Measurements from ENCODE around the gene STRA8.

The STRA8 gene

GRCh38 chr7:135248546-135248945, 14.9 kb downstream of the STRA8 start:
- no peak overlapping the region for H3K27ac ChIP-seq (ENCODE audit: low read length)
- no peak overlapping the region for H3K4me3 ChIP-seq (ENCODE audit: low read length)
- H4K20me1 ChIP-seq (ENCODE audit: insufficient read depth, low read length) = no peaks in the 10 kb centered on the region
- TF ChIP-seq CTCF (IDR thresholded peaks at IDR 0.05; ENCODE audit: low read length) (no peak), EZH2 (optimal IDR thresholded peaks at IDR 0.05; ENCODE audit: low read depth, low read length) (no peak), EZH2phosphoT487 (IDR thresholded peaks at IDR 0.05; ENCODE audit: low read length) (no peak)
- no peaks in the 10 kb centered on the region for H3K9me3 ChIP-seq (replicated peaks; ENCODE audit: insufficient read depth, low read length)
- H2AFZ ChIP-seq (ENCODE audit: low read length) = no peak overlapping the region
- no peak for DNase-seq
- H3F3A ChIP-seq (ENCODE audit: insufficient read depth, low read length) = no peaks in the 10 kb centered on the region
- no peak overlapping the region for H3K4me2 ChIP-seq (ENCODE audit: low read depth, low read length)
- no peaks in the 10 kb centered on the region for H3K27me3 ChIP-seq (replicated peaks; ENCODE audit: insufficient read depth, low read length)
- no peak overlapping the region for H3K9ac ChIP-seq (ENCODE audit: low read length)
- no peaks in the 10 kb centered on the region for H3K79me2 ChIP-seq (ENCODE audit: low read length)
- no peaks in the 10 kb centered on the region for H3K4me1 ChIP-seq (ENCODE audit: low read length)
- no peaks in the 10 kb centered on the region for H3K36me3 ChIP-seq (replicated peaks; ENCODE audit: insufficient read depth, low read length)
- H3K9me2 ChIP-seq (replicated peaks; ENCODE audit: insufficient read depth, low read length) = no peaks in the 10 kb centered on the region

- DNase-seq = no peak
- H3K4me1 ChIP-seq (ENCODE audit: low read length) = peaks cover 4% of the 10 kb centered on the region; the same call in 1 of the 2 replicates
- no peaks in the 10 kb centered on the region for H4K20me1 ChIP-seq (ENCODE audit: insufficient read depth, low read length)
Measured at GRCh38 chr7:135251496-135252391, 18.1 kb downstream of the STRA8 start.

GRCh38 chr7:135253851-135254771, 20.5 kb downstream of the STRA8 start:
- no peak overlapping the region for H3K4me3 ChIP-seq (ENCODE audit: low read length)
- H3K79me2 ChIP-seq (ENCODE audit: low read length) = no peaks in the 10 kb centered on the region
- H3K36me3 ChIP-seq (replicated peaks; ENCODE audit: insufficient read depth, low read length) = no peaks in the 10 kb centered on the region
- peaks cover 4% of the 10 kb centered on the region; the same call in 1 of the 2 replicates for H3K4me1 ChIP-seq (ENCODE audit: low read length)
- H3K9me3 ChIP-seq (replicated peaks; ENCODE audit: insufficient read depth, low read length) = no peaks in the 10 kb centered on the region
- H2AFZ ChIP-seq (ENCODE audit: low read length) = peak overlapping the region; percentile 13
- H3K27me3 ChIP-seq (replicated peaks; ENCODE audit: insufficient read depth, low read length) = no peaks in the 10 kb centered on the region
- H4K20me1 ChIP-seq (ENCODE audit: insufficient read depth, low read length) = no peaks in the 10 kb centered on the region
- TF ChIP-seq CTCF (IDR thresholded peaks at IDR 0.05; ENCODE audit: low read length) (no peak), EZH2phosphoT487 (IDR thresholded peaks at IDR 0.05; ENCODE audit: low read length) (no peak), EZH2 (optimal IDR thresholded peaks at IDR 0.05; ENCODE audit: low read depth, low read length) (no peak)
- no peak for DNase-seq
- no peaks in the 10 kb centered on the region for H3F3A ChIP-seq (ENCODE audit: insufficient read depth, low read length)
- H3K9ac ChIP-seq (ENCODE audit: low read length) = no peak overlapping the region
- no peak overlapping the region for H3K27ac ChIP-seq (ENCODE audit: low read length)
- H3K4me2 ChIP-seq (ENCODE audit: low read depth, low read length) = no peak overlapping the region
- H3K9me2 ChIP-seq (replicated peaks; ENCODE audit: insufficient read depth, low read length) = no peaks in the 10 kb centered on the region

More at GRCh38 chr7:135251496-135252391, 18.1 kb downstream of the STRA8 start:
- Histone ChIP-seq H3K4me2 (ENCODE audit: low read depth, low read length) (no peak overlapping the region), H2AFZ (ENCODE audit: low read length) (no peak overlapping the region), H3F3A (ENCODE audit: insufficient read depth, low read length) (no peaks in the 10 kb centered on the region), H3K9ac (ENCODE audit: low read length) (no peak overlapping the region), H3K4me3 (ENCODE audit: low read length) (no peak overlapping the region), H3K27ac (ENCODE audit: low read length) (no peak overlapping the region), H3K79me2 (ENCODE audit: low read length) (no peaks in the 10 kb centered on the region), H3K9me2 (replicated peaks; ENCODE audit: insufficient read depth, low read length) (no peaks in the 10 kb centered on the region), H3K27me3 (replicated peaks; ENCODE audit: insufficient read depth, low read length) (no peaks in the 10 kb centered on the region), H3K36me3 (replicated peaks; ENCODE audit: insufficient read depth, low read length) (no peaks in the 10 kb centered on the region), H3K9me3 (replicated peaks; ENCODE audit: insufficient read depth, low read length) (no peaks in the 10 kb centered on the region)
- TF ChIP-seq EZH2 (optimal IDR thresholded peaks at IDR 0.05; ENCODE audit: low read depth, low read length) (no peak), CTCF (IDR thresholded peaks at IDR 0.05; ENCODE audit: low read length) (no peak), EZH2phosphoT487 (IDR thresholded peaks at IDR 0.05; ENCODE audit: low read length) (no peak)

Data from MM.1S (cell line).